C4-2B (cell line): ENCODE results near the gene FAHD2A.
"Not testable (repeated sequence)": the region's sequence is repeated elsewhere in the genome, so short reads cannot be mapped to it uniquely, and the experiment has no call there.

Experiments used
- ZFX ChIP-seq: fragments of 450-650 bp; IDR thresholded peaks from 2 replicates; pipeline ENCODE4 v1.6.1; 2017
- TF ChIP-seq, protein P1 (sequence below): fragments of 450-650 bp; conservative IDR thresholded peaks from 2 replicates; pipeline ENCODE4 v1.5.1; 2017; ENCODE audit warnings: mild to moderate bottlenecking

DNA sequence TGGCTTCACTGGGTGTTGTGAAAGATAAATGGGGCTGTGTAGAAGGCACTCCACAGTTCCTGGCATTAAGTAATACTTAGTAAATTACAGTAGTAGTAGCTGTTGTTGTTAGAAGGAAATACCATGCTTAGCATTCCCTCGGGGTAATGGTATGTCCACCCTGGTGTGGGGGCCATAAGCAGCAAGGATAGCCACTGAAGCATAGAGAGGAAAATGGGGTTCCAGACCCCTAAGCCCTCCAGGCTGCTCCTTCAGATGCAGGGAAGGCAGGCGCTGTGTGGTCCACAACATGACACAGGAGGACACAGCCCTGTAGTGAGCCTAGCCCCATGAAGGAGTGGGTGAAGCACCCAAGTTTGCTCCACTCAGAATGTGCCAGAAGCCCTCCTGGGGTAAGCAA lies 31.5 kb downstream of the FAHD2A start:
- TF ChIP-seq, protein P1, sequence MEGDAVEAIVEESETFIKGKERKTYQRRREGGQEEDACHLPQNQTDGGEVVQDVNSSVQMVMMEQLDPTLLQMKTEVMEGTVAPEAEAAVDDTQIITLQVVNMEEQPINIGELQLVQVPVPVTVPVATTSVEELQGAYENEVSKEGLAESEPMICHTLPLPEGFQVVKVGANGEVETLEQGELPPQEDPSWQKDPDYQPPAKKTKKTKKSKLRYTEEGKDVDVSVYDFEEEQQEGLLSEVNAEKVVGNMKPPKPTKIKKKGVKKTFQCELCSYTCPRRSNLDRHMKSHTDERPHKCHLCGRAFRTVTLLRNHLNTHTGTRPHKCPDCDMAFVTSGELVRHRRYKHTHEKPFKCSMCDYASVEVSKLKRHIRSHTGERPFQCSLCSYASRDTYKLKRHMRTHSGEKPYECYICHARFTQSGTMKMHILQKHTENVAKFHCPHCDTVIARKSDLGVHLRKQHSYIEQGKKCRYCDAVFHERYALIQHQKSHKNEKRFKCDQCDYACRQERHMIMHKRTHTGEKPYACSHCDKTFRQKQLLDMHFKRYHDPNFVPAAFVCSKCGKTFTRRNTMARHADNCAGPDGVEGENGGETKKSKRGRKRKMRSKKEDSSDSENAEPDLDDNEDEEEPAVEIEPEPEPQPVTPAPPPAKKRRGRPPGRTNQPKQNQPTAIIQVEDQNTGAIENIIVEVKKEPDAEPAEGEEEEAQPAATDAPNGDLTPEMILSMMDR = not testable (repeated sequence)
- not testable (repeated sequence) for TF ChIP-seq ZFX
